K562 (cell line): ENCODE results near the gene ZNF740. TPM values are rescaled to one million over a fixed set of nuclear protein-coding genes. Genes with fewer than 3 reads are reported as not detected.

Source experiments
- ATAC-seq: fragments of 200-7000 bp; cut with Tn5 transposase; 3 replicates; pipeline ENCODE4 v1.9.1; 2020; ENCODE audit warnings: moderate library complexity
- BruUV-seq: library from RNA; stranded (reverse); fragments of 400-500 nt; replicated peaks from 2 replicates; lab custom pipeline; 2021; lab: Mats Ljungman, UMichigan
- CTCF ChIA-PET: fragments of 300-600 bp; formaldehyde crosslinking; extraction: SDS; loops from one replicate; lab custom pipeline; 2021; ENCODE audit warnings: low intra/inter-chr PET ratio; lab: Yijun Ruan, JAX
- POLR2A ChIA-PET: fragments of 300-600, 350-650 bp; sonication (Branson Sonifier 250); formaldehyde crosslinking; extraction: SDS; loops from one replicate; lab custom pipeline; 2021; ENCODE audit warnings: antibody characterized with exemption, inconsistent platforms; lab: Yijun Ruan, JAX
- DNase-seq, 4 experiments: peaks; one replicate each; pipeline versions ENCODE4 v3.0.0 to v3.0.0-alpha.2; 2011 to 2018; ENCODE audit warnings: low spot score in 3 of 4, mixed read lengths in 3 of 4; ENCODE audit errors: extremely low read depth in 1 of 4
- FAIRE-seq: peaks from 2 replicates; lab custom pipeline; 2011; peaks lifted over from hg19 to GRCh38; lab: Jason Lieb, UNC
- H2AFZ ChIP-seq: 2 replicates; pipeline ENCODE4 v1.6.0; 2011; ENCODE audit warnings: low read depth, low read length, control low read depth, inconsistent platforms
- H3K27ac ChIP-seq: fragments of 200-600 bp; 3 replicates; pipeline ENCODE4 v1.8.0; 2011; ENCODE audit warnings: low read depth, mild to moderate bottlenecking, control low read depth, inconsistent platforms, low read length, moderate library complexity, mixed read lengths; ENCODE audit errors: extremely low read depth
- H3K27me3 ChIP-seq, 2 experiments: fragments of 300-600 bp in 1 of 2; 2 replicates in 1 of 2; 3 replicates in 1 of 2; pipeline versions ENCODE4 v1.6.0 to v1.8.0; 2011; ENCODE audit warnings: inconsistent platforms in 2 of 2, low read length in 2 of 2, mild to moderate bottlenecking in 1 of 2, mixed read lengths in 1 of 2, moderate library complexity in 1 of 2; ENCODE audit not compliant: control insufficient read depth in 2 of 2, insufficient read depth in 2 of 2
- H3K36me3 ChIP-seq: fragments of 300-600 bp; 3 replicates; pipeline ENCODE4 v1.8.0; 2011; ENCODE audit warnings: mild to moderate bottlenecking, low read length, inconsistent platforms; ENCODE audit not compliant: control insufficient read depth, insufficient read depth
- H3K4me1 ChIP-seq, 2 experiments: fragments of 200-600 bp in 1 of 2; replicated peaks in 1 of 2; 2 replicates in 1 of 2; 3 replicates in 1 of 2; pipeline versions ENCODE4 v1.5.1 to v1.8.0; 2011; ENCODE audit warnings: inconsistent platforms in 2 of 2, low read length in 2 of 2, mild to moderate bottlenecking in 1 of 2, mixed read lengths in 1 of 2, moderate library complexity in 1 of 2; ENCODE audit not compliant: control insufficient read depth in 2 of 2, insufficient read depth in 2 of 2
- H3K4me2 ChIP-seq: 2 replicates; pipeline ENCODE4 v1.6.1; 2011; ENCODE audit warnings: low read length, control low read depth, inconsistent platforms, mixed read lengths; ENCODE audit not compliant: insufficient read depth
- H3K4me3 ChIP-seq: fragments of 200-600 bp; sonication (generic), shearing (Covaris generic); 2 replicates; pipeline ENCODE4 v1.5.1; 2016; ENCODE audit warnings: control low read depth, inconsistent platforms
- H3K79me2 ChIP-seq: fragments of 200-600 bp; 3 replicates; pipeline ENCODE4 v1.8.0; 2011; ENCODE audit warnings: low read length, inconsistent platforms; ENCODE audit not compliant: control insufficient read depth, insufficient read depth
- H3K9ac ChIP-seq, 2 experiments: 2 replicates each; pipeline versions ENCODE4 v1.6.0 to v1.6.1; 2011; ENCODE audit warnings: low read depth in 2 of 2, low read length in 2 of 2, control low read depth in 1 of 2, inconsistent platforms in 1 of 2, mild to moderate bottlenecking in 1 of 2, mixed read lengths in 1 of 2; ENCODE audit not compliant: insufficient read depth in 1 of 2
- H3K9me1 ChIP-seq: one replicate; pipeline ENCODE4 v1.6.0; 2011; ENCODE audit warnings: inconsistent platforms, mild to moderate bottlenecking, low read length, moderate library complexity; ENCODE audit not compliant: control insufficient read depth, insufficient read depth
- H3K9me3 ChIP-seq: replicated peaks from 2 replicates; pipeline ENCODE4 v1.5.1; 2011; ENCODE audit warnings: low read depth, low read length, inconsistent platforms; ENCODE audit not compliant: control insufficient read depth, insufficient read depth
- H4K20me1 ChIP-seq: replicated peaks from 2 replicates; pipeline ENCODE4 v1.6.1; 2011; ENCODE audit warnings: low read length, inconsistent platforms, mixed read lengths; ENCODE audit not compliant: control insufficient read depth, insufficient read depth
- DACH1 ChIP-seq: fragments of 450-650 bp; IDR thresholded peaks from 2 replicates; pipeline ENCODE4 v1.6.1; 2018; ENCODE audit not compliant: partially characterized antibody
- E2F5 ChIP-seq: sonication (generic); formaldehyde crosslinking; IDR thresholded peaks from 2 replicates; pipeline ENCODE4 v1.8.0; 2022; ENCODE audit warnings: mild to moderate bottlenecking, missing genetic modification reagents
- RFX1 ChIP-seq: fragments of 450-650 bp; IDR thresholded peaks from 2 replicates; pipeline ENCODE4 v1.6.1; 2016; ENCODE audit warnings: mild to moderate bottlenecking, moderate library complexity
- SRSF9 ChIP-seq: fragments of 200-400 bp; formaldehyde crosslinking; IDR thresholded peaks from 2 replicates; pipeline ENCODE4 v1.6.1; 2017; ENCODE audit warnings: low read depth, low read length, borderline replicate concordance
- WGBS: fragments of 100-300 bp; shearing (Covaris generic); methylation state at CpG from one replicate; pipeline ENCODE4 v1.1.6; 2016; ENCODE audit warnings: low coverage, mixed read lengths; ENCODE audit not compliant: insufficient coverage; ENCODE audit errors: missing lambda C conversion rate; 5-methylcytosine and 5-hydroxymethylcytosine counted together
- in situ Hi-C: fragments of 300-500 bp; cut with MboI; formaldehyde crosslinking; loops from 4 replicates; pipeline ENCODE4 v1.15.0; 2018; ENCODE audit warnings: inconsistent platforms, mixed read lengths
- intact Hi-C: fragments of 100-400 bp; cut with micrococcal nuclease; formaldehyde crosslinking; loops from 2 replicates; pipeline ENCODE4 v1.14.2; 2022
- polyA plus RNA-seq, 8 experiments: library from polyadenylated mRNA; depleted of rRNA in 4 of 8; stranded (reverse) in 5 of 8; unstranded in 3 of 8; fragments of >200 nt; fragmentation: Nextera tagmentation in 2 of 8; fragmentation: Illumina TruSeq in 1 of 8; extraction: Ambion mirVana in 2 of 8; extraction: Trizol in 1 of 8; gene quantifications; 2 replicates each; pipeline versions ENCODE4 v1.2.1 to v1.2.3, GENCODE V29; 2011 to 2014; ENCODE audit warnings: inconsistent platforms in 1 of 8, missing spikeins in 1 of 8
- total RNA-seq, 7 experiments: library from RNA; depleted of rRNA in 6 of 7; stranded (reverse); fragments of >200 nt in 6 of 7; fragmentation: Illumina TruSeq in 2 of 7; extraction: Trizol in 2 of 7; gene quantifications; 2 replicates each; pipeline versions ENCODE4 v1.2.1 to v1.2.3, GENCODE V29; 2011 to 2021; ENCODE audit warnings: low replicate concordance in 1 of 7

ZNF740 gene
- total and polyA plus RNA-seq, 9 of the 15 experiments (the other 6 are each of a cell fraction or from before 2014, with no cell fraction given), result 0.57 to 46.4 (median 18.6) TPM

- no peak for TF ChIP-seq E2F5 (CRISPR knock-in tag)
- no peak for TF ChIP-seq SRSF9
Observed at GRCh38 chr12:53147653-53148052, 32.9 kb upstream of the ZNF740 start (continued).

- H3K36me3 ChIP-seq, result no peaks in the 10 kb centered on the region
- ChIA-PET CTCF (no interaction called here), POLR2A (interaction anchor here (0.6 to 0.9 kb wide), 2 partner anchors 8 to 10 kb away, joined by 3 to 4 read pairs; no protein-coding TSS in a partner anchor)
- FAIRE-seq, result no peak
- H3K79me2 ChIP-seq, result no peaks in the 10 kb centered on the region
- in situ Hi-C loops (no loop called here), intact Hi-C loops (no loop called here)
- ATAC-seq, result no peak
- peaks cover 5% of the 10 kb centered on the region for H3K9me3 ChIP-seq
- 64% methylated on average over 6 of the region's 6 CpGs for WGBS
- H3K9me1 ChIP-seq, result no peaks in the 10 kb centered on the region
- TF ChIP-seq DACH1, result no peak
- TF ChIP-seq RFX1, result peak; percentile 46
- H3K4me1 ChIP-seq, result peaks cover 2 to 6% of the 10 kb centered on the region in 2 experiments; a peak in 3 of 5 replicates
- H4K20me1 ChIP-seq, result no peaks in the 10 kb centered on the region
- no peak overlapping the region for H3K4me3 ChIP-seq
- no peak overlapping the region for H3K4me2 ChIP-seq
- DNase-seq, result no peak
- no peaks in the 10 kb centered on the region for H3K27me3 ChIP-seq
- no TSS peak for BruUV-seq
- H3K27ac ChIP-seq, result no peak overlapping the region
- no peak overlapping the region; a peak in 1 of 4 replicates for H3K9ac ChIP-seq
- H2AFZ ChIP-seq, result no peak overlapping the region
Observed at GRCh38 chr12:53151039-53151438, 29.5 kb upstream of the ZNF740 start.
